ENCODE measurements around the gene HSF2.

GRCh38 chr6:122408240-122408639 lies 8.8 kb downstream of the HSF2 start:
- TF ChIP-seq CTCF (IDR thresholded peaks at IDR 0.05 in 2 of 3, conservative IDR thresholded peaks at IDR 0.05 in 1 of 3; ENCODE audit: borderline replicate concordance in 1 of 3, insufficient read depth in 1 of 3, low read depth in 2 of 3, low read length in 2 of 3) = no peak
- TF ChIP-seq EZH2 (IDR thresholded peaks at IDR 0.05) = no peak
- TF ChIP-seq POLR2A (IDR thresholded peaks at IDR 0.05; ENCODE audit: borderline replicate concordance, extremely low read depth, insufficient read depth, insufficient read length) = no peak
- no peak for TF ChIP-seq POLR2AphosphoS5 (IDR thresholded peaks at IDR 0.05; ENCODE audit: low read depth, low read length)
- no peak for TF ChIP-seq SRF (IDR thresholded peaks at IDR 0.05; ENCODE audit: low read depth)
- no peak for TF ChIP-seq FOSL1 (IDR thresholded peaks at IDR 0.05; ENCODE audit: low read depth)
- TF ChIP-seq REST (IDR thresholded peaks at IDR 0.05; ENCODE audit: low read depth) = no peak
- no peak for TF ChIP-seq TCF7L2 (IDR thresholded peaks at IDR 0.05; ENCODE audit: borderline replicate concordance, extremely low read depth, insufficient read depth, insufficient read length)
- no peak for TF ChIP-seq RAD21 (IDR thresholded peaks at IDR 0.05; ENCODE audit: low read depth)
- no peak for TF ChIP-seq JUND (IDR thresholded peaks at IDR 0.05)
- TF ChIP-seq ZBTB33 (IDR thresholded peaks at IDR 0.05; ENCODE audit: extremely low read depth, insufficient replicate concordance, low read length) = no peak
- TF ChIP-seq YY1 (IDR thresholded peaks at IDR 0.05; ENCODE audit: extremely low read depth, insufficient replicate concordance, low read depth, low read length) = no peak
- TF ChIP-seq EZH2phosphoT487 (IDR thresholded peaks at IDR 0.05; ENCODE audit: borderline replicate concordance) = no peak

Measured in HCT116 (cell line).